H1 (cell line): ENCODE results near the gene TNF. TPM values are rescaled to one million over a fixed set of nuclear protein-coding genes. Genes with fewer than 3 reads are reported as not detected.
A peak's percentile ranks its signal among the peaks of the same experiment; 100 is the strongest.

Source experiments
- CTCF ChIA-PET: fragments of 300-600 bp; sonication (Branson Sonifier 250); formaldehyde crosslinking; loops from one replicate; lab custom pipeline; 2021; ENCODE audit not compliant: partially characterized antibody; lab: Charles Lee
- POLR2A ChIA-PET: fragments of 300-600 bp; sonication (Branson Sonifier 250); formaldehyde crosslinking; loops from one replicate; lab custom pipeline; 2021; ENCODE audit warnings: inconsistent platforms; ENCODE audit not compliant: partially characterized antibody; lab: Charles Lee
- DNase-seq, 2 experiments: peaks; one replicate each; pipeline versions ENCODE4 v3.0.0 to v3.0.0-alpha.2; 2010 to 2022; ENCODE audit warnings: low spot score in 2 of 2, low read depth in 1 of 2, mixed read lengths in 1 of 2
- FAIRE-seq: peaks from 2 replicates; lab custom pipeline; 2011; peaks lifted over from hg19 to GRCh38; lab: Jason Lieb, UNC
- H2AFZ ChIP-seq: 2 replicates; pipeline ENCODE4 v1.8.1; 2012; ENCODE audit warnings: low read length, inconsistent platforms
- H2AK5ac ChIP-seq: 2 replicates; pipeline ENCODE4 v1.6.1; 2013; ENCODE audit warnings: low read depth, low read length
- H2BK120ac ChIP-seq: replicated peaks from 2 replicates; pipeline ENCODE3; 2013; ENCODE audit warnings: low read depth, low read length, inconsistent platforms
- H2BK12ac ChIP-seq: 2 replicates; pipeline ENCODE4 v1.6.1; 2013; ENCODE audit warnings: low read depth, low read length
- H2BK15ac ChIP-seq: 2 replicates; pipeline ENCODE4 v1.6.1; 2013; ENCODE audit warnings: low read length
- H2BK20ac ChIP-seq: 2 replicates; pipeline ENCODE4 v1.6.1; 2013; ENCODE audit warnings: low read length
- H2BK5ac ChIP-seq: 2 replicates; pipeline ENCODE4 v1.6.1; 2013; ENCODE audit warnings: low read depth, low read length
- H3K14ac ChIP-seq: 2 replicates; pipeline ENCODE4 v1.6.1; 2013; ENCODE audit warnings: inconsistent platforms; ENCODE audit not compliant: insufficient read length
- H3K18ac ChIP-seq: 2 replicates; pipeline ENCODE4 v1.6.1; 2013; ENCODE audit warnings: low read length; ENCODE audit errors: extremely low read depth
- H3K23ac ChIP-seq: 2 replicates; pipeline ENCODE4 v1.6.1; 2013; ENCODE audit warnings: inconsistent platforms; ENCODE audit not compliant: insufficient read length
- H3K23me2 ChIP-seq: 2 replicates; pipeline ENCODE4 v1.6.1; 2013; ENCODE audit warnings: low read depth, low read length
- H3K27ac ChIP-seq: 2 replicates; pipeline ENCODE4 v1.6.1; 2011; ENCODE audit warnings: low read depth, low read length, inconsistent platforms
- H3K27me3 ChIP-seq, 4 experiments: replicated peaks in 1 of 4; 1 replicate in 1 of 4; 2 replicates in 3 of 4; pipeline versions ENCODE4 v1.6.1 to v1.8.1; 2011 to 2013; ENCODE audit warnings: low read length in 3 of 4, mild to moderate bottlenecking in 3 of 4, inconsistent platforms in 2 of 4, mixed read lengths in 2 of 4, moderate library complexity in 1 of 4; ENCODE audit not compliant: control insufficient read depth in 3 of 4, insufficient read depth in 3 of 4; ENCODE audit errors: extremely low read depth in 1 of 4
- H3K36me3 ChIP-seq, 4 experiments: 2 replicates each; pipeline versions ENCODE4 v1.6.1 to v1.8.1; 2011 to 2013; ENCODE audit warnings: mild to moderate bottlenecking in 4 of 4, low read length in 3 of 4, moderate library complexity in 2 of 4, control low read depth in 1 of 4, inconsistent platforms in 1 of 4; ENCODE audit not compliant: insufficient read depth in 4 of 4, control insufficient read depth in 2 of 4
- H3K4ac ChIP-seq: replicated peaks from 2 replicates; pipeline ENCODE3; 2013; ENCODE audit warnings: low read length, low read depth, mixed read lengths, inconsistent platforms; ENCODE audit not compliant: insufficient read length
- H3K4me1 ChIP-seq, 4 experiments: replicated peaks in 1 of 4; 1 replicate in 1 of 4; 2 replicates in 3 of 4; pipeline versions ENCODE4 v1.6.1 to v1.8.1; 2011 to 2013; ENCODE audit warnings: low read length in 3 of 4, inconsistent platforms in 2 of 4, mixed read lengths in 1 of 4; ENCODE audit not compliant: insufficient read depth in 4 of 4, control insufficient read depth in 3 of 4
- H3K4me2 ChIP-seq, 2 experiments: 2 replicates each; pipeline versions ENCODE4 v1.6.1 to v1.8.1; 2011 to 2013; ENCODE audit warnings: low read depth in 2 of 2, low read length in 2 of 2, control low read depth in 1 of 2, inconsistent platforms in 1 of 2, mild to moderate bottlenecking in 1 of 2; ENCODE audit not compliant: insufficient read depth in 1 of 2
- H3K4me3 ChIP-seq, 4 experiments: fragments of 200-600, 300-600 bp in 1 of 4; sonication (generic), shearing (Covaris generic), sonication (Bioruptor Twin) in 1 of 4; 2 replicates each; pipeline versions ENCODE4 v1.5.1 to v1.8.1; 2011 to 2016; ENCODE audit warnings: low read length in 4 of 4, low read depth in 3 of 4, control low read depth in 2 of 4, inconsistent platforms in 2 of 4, mild to moderate bottlenecking in 2 of 4, mixed read lengths in 1 of 4, moderate library complexity in 1 of 4; ENCODE audit not compliant: insufficient read depth in 2 of 4; ENCODE audit errors: extremely low read depth in 1 of 4
- H3K56ac ChIP-seq: replicated peaks from 2 replicates; pipeline ENCODE3; 2013; ENCODE audit warnings: low read depth, mild to moderate bottlenecking, mixed read lengths, low read length, inconsistent platforms; ENCODE audit not compliant: insufficient read length
- H3K79me1 ChIP-seq: 2 replicates; pipeline ENCODE4 v1.6.1; 2013; ENCODE audit warnings: low read depth, low read length, control low read depth
- H3K79me2 ChIP-seq, 2 experiments: 2 replicates each; pipeline versions ENCODE4 v1.6.1 to v1.8.1; 2012 to 2013; ENCODE audit warnings: low read length in 2 of 2, mild to moderate bottlenecking in 2 of 2, inconsistent platforms in 1 of 2; ENCODE audit not compliant: insufficient read depth in 2 of 2, control insufficient read depth in 1 of 2
- H3K9ac ChIP-seq, 4 experiments: replicated peaks in 1 of 4; 1 replicate in 1 of 4; 2 replicates in 3 of 4; pipeline versions ENCODE4 v1.6.1 to v1.8.1; 2011 to 2013; ENCODE audit warnings: low read depth in 3 of 4, low read length in 3 of 4, control low read depth in 2 of 4, mild to moderate bottlenecking in 2 of 4, moderate library complexity in 2 of 4, inconsistent platforms in 1 of 4; ENCODE audit errors: extremely low read depth in 1 of 4
- H3K9me3 ChIP-seq, 2 experiments: 2 replicates each; pipeline versions ENCODE4 v1.6.1 to v1.8.1; 2012 to 2013; ENCODE audit warnings: mild to moderate bottlenecking in 2 of 2, moderate library complexity in 2 of 2, control low read depth in 1 of 2, inconsistent platforms in 1 of 2, low read depth in 1 of 2, low read length in 1 of 2, mixed read lengths in 1 of 2; ENCODE audit not compliant: insufficient read depth in 2 of 2
- H4K20me1 ChIP-seq, 2 experiments: replicated peaks in 1 of 2; 2 replicates each; pipeline versions ENCODE3 to v1.8.1; 2011 to 2013; ENCODE audit warnings: inconsistent platforms in 2 of 2, low read length in 2 of 2, mild to moderate bottlenecking in 1 of 2; ENCODE audit not compliant: insufficient read depth in 2 of 2, control insufficient read depth in 1 of 2
- H4K5ac ChIP-seq: 2 replicates; pipeline ENCODE4 v1.6.1; 2013; ENCODE audit warnings: low read length, low read depth, mixed read lengths, inconsistent platforms; ENCODE audit not compliant: insufficient read length
- H4K8ac ChIP-seq: 2 replicates; pipeline ENCODE4 v1.8.0; 2013; ENCODE audit warnings: mild to moderate bottlenecking, moderate library complexity, low read length, inconsistent platforms; ENCODE audit not compliant: insufficient read depth; ENCODE audit errors: extremely low read depth
- H4K91ac ChIP-seq: replicated peaks from 2 replicates; pipeline ENCODE3; 2013; ENCODE audit warnings: low read length, mixed read lengths, inconsistent platforms; ENCODE audit not compliant: insufficient read length
- BRCA1 ChIP-seq: IDR thresholded peaks from 2 replicates; pipeline ENCODE4 v1.6.1; 2012; ENCODE audit warnings: low read depth, low read length, improper control_type of control experiment
- CEBPB ChIP-seq: IDR thresholded peaks from 2 replicates; pipeline ENCODE4 v1.6.1; 2012; ENCODE audit warnings: low read depth, low read length
- CREB1 ChIP-seq: IDR thresholded peaks from 2 replicates; pipeline ENCODE4 v1.6.1; 2012; ENCODE audit warnings: inconsistent platforms
- MAFK ChIP-seq: IDR thresholded peaks from 2 replicates; pipeline ENCODE4 v1.6.1; 2012; ENCODE audit warnings: low read depth, mild to moderate bottlenecking, improper control_type of control experiment, low read length
- POLR2A ChIP-seq, 2 experiments: IDR thresholded peaks; 1 replicate in 1 of 2; 2 replicates in 1 of 2; pipeline ENCODE4 v1.6.1; 2011; ENCODE audit warnings: low read depth in 2 of 2, low read length in 2 of 2, mild to moderate bottlenecking in 2 of 2; ENCODE audit errors: control extremely low read depth in 1 of 2
- POLR2AphosphoS5 ChIP-seq: IDR thresholded peaks from 2 replicates; pipeline ENCODE4 v1.6.1; 2011; ENCODE audit warnings: low read depth, low read length
- RXRA ChIP-seq: IDR thresholded peaks from 2 replicates; pipeline ENCODE4 v1.6.1; 2011; ENCODE audit warnings: low read depth, mild to moderate bottlenecking, low read length, moderate library complexity; ENCODE audit not compliant: insufficient read depth
- SIX5 ChIP-seq: IDR thresholded peaks from 2 replicates; pipeline ENCODE4 v1.6.1; 2011; ENCODE audit warnings: mild to moderate bottlenecking, low read depth, low read length
- YY1 ChIP-seq: IDR thresholded peaks from 2 replicates; pipeline ENCODE4 v1.6.1; 2011; ENCODE audit warnings: low read depth, mild to moderate bottlenecking, low read length
- WGBS, 2 experiments: shearing (Covaris generic) in 1 of 2; methylation state at CpG; one replicate each; pipeline versions ENCODE4 v1.1.6 to v1.1.7; 2013 to 2015; ENCODE audit warnings: low lambda C conversion rate in 2 of 2, mixed read lengths in 2 of 2, inconsistent platforms in 1 of 2, low coverage in 1 of 2, missing lambda C conversion rate in 1 of 2; ENCODE audit not compliant: insufficient replicate concordance in 2 of 2, insufficient coverage in 1 of 2, insufficient read length in 1 of 2; ENCODE audit errors: extremely low coverage in 1 of 2, missing lambda C conversion rate in 1 of 2; 5-methylcytosine and 5-hydroxymethylcytosine counted together
- polyA plus RNA-seq, 7 experiments: library from polyadenylated mRNA; depleted of rRNA in 3 of 7; stranded (reverse) in 5 of 7; unstranded in 2 of 7; fragments of >200 nt in 5 of 7; fragments of 200-250 nt in 2 of 7; gene quantifications; 1 replicate in 5 of 7; 2 replicates in 1 of 7; 4 replicates in 1 of 7; pipeline versions ENCODE4 v1.2.1 to v1.2.3, GENCODE V29; 2011 to 2013; ENCODE audit warnings: missing spikeins in 2 of 7, mixed read lengths in 2 of 7
- total RNA-seq: library from RNA; stranded (reverse); fragmentation: NEBNext Ultra II Directional; extraction: Animal tissue kit (Norgen Biotek cat#: 25700); gene quantifications from 2 replicates; pipeline ENCODE4 v1.2.1, GENCODE V29; 2021
- TF ChIP-seq, protein P1 (sequence below), 3 experiments: IDR thresholded peaks; 1 replicate in 2 of 3; 2 replicates in 1 of 3; pipeline versions ENCODE4 v1.5.1 to v1.6.1; 2011; ENCODE audit warnings: low read length in 3 of 3, mild to moderate bottlenecking in 3 of 3, inconsistent platforms in 2 of 3, low read depth in 1 of 3, moderate library complexity in 1 of 3; ENCODE audit not compliant: insufficient read depth in 1 of 3; ENCODE audit errors: control extremely low read depth in 1 of 3
- TF ChIP-seq, protein P2 (sequence below): IDR thresholded peaks from 2 replicates; pipeline ENCODE4 v1.6.1; 2012; ENCODE audit warnings: inconsistent platforms

The TNF gene
- total and polyA plus RNA-seq, 2 of the 8 experiments (the other 6 are each of a cell fraction or from before 2014, with no cell fraction given), result not detected

DNA sequence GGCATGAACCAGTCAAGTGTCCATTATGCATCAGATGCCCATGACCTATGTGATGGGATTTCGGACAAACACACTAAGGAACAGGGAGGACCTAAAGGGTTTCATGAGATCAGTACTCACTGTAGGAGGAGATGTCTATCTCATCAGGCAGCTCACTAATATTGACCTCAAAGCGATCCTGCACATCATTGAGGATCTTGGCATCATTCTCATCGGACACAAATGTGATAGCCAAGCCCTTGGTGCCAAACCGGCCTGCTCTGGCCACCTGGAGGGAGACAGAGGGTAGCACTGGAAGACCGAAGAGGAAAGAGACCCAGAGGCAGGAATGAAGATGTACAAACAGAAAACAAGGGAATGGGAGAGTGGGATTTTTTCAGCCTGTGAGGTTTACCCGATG, 44.7 kb upstream of the TNF start:
- Histone ChIP-seq H3K9me3 (no peaks in the 10 kb centered on the region), H3K18ac (no peak overlapping the region), H3K4me3 (no peak overlapping the region), H2BK20ac (no peak overlapping the region), H3K23ac (no peak overlapping the region), H2AFZ (no peak overlapping the region), H3K79me1 (peaks cover 10% of the 10 kb centered on the region; the same call in 1 of the 2 replicates), H3K56ac (no peak overlapping the region), H3K9ac (no peak overlapping the region), H3K4me1 (peaks cover 1 to 5% (median 4%) of the 10 kb centered on the region in 4 experiments; a peak in 4 of 7 replicates), H4K20me1 (peaks cover 26 to 40% of the 10 kb centered on the region in 2 experiments), H4K8ac (no peak overlapping the region), H3K4ac (no peak overlapping the region), H2BK5ac (no peak overlapping the region), H2BK12ac (no peak overlapping the region), H3K36me3 (peaks cover 49 to 65% (median 56%) of the 10 kb centered on the region in 4 experiments), H3K4me2 (no peak overlapping the region), H3K14ac (no peak overlapping the region), H2BK120ac (no peak overlapping the region), H3K27me3 (no peaks in the 10 kb centered on the region), H3K23me2 (no peaks in the 10 kb centered on the region), H4K91ac (no peak overlapping the region), H4K5ac (no peak overlapping the region), H2BK15ac (no peak overlapping the region), H2AK5ac (no peak overlapping the region), H3K79me2 (peaks cover 0 to 14% of the 10 kb centered on the region in 2 experiments; a peak in 2 of 4 replicates), H3K27ac (no peak overlapping the region)
- ChIA-PET CTCF (interaction anchor here (0.6 to 1.8 kb wide), 3 partner anchors 9 to 38 kb away, joined by 3 to 4 read pairs (median 3); no protein-coding TSS in a partner anchor), POLR2A (interaction anchor here (0.9 to 18.4 kb wide), 12 partner anchors 8 to 117 kb away, joined by 3 to 428 read pairs (median 5); partner anchors contain the start of genes ATP6V1G2, DDX39B and NFKBIL1)
- TF ChIP-seq MAFK (no peak), POLR2AphosphoS5 (peak; percentile 25), YY1 (no peak), CREB1 (no peak), BRCA1 (no peak), SIX5 (no peak), POLR2A (IDR thresholded peaks at IDR 0.05; ENCODE audit: control extremely low read depth in 1 of 2, low read depth in 2 of 2, low read length in 2 of 2) (peak; percentile 37 to 46; a peak in 1 of 3 replicates), CEBPB (no peak), RXRA (no peak)
- TF ChIP-seq, protein P1, sequence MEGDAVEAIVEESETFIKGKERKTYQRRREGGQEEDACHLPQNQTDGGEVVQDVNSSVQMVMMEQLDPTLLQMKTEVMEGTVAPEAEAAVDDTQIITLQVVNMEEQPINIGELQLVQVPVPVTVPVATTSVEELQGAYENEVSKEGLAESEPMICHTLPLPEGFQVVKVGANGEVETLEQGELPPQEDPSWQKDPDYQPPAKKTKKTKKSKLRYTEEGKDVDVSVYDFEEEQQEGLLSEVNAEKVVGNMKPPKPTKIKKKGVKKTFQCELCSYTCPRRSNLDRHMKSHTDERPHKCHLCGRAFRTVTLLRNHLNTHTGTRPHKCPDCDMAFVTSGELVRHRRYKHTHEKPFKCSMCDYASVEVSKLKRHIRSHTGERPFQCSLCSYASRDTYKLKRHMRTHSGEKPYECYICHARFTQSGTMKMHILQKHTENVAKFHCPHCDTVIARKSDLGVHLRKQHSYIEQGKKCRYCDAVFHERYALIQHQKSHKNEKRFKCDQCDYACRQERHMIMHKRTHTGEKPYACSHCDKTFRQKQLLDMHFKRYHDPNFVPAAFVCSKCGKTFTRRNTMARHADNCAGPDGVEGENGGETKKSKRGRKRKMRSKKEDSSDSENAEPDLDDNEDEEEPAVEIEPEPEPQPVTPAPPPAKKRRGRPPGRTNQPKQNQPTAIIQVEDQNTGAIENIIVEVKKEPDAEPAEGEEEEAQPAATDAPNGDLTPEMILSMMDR (IDR thresholded peaks at IDR 0.05; ENCODE audit: control extremely low read depth in 1 of 3, insufficient read depth in 1 of 3, low read depth in 1 of 3, low read length in 3 of 3), result peak in 1 of 3 experiments; percentile 3; a peak in 1 of 4 replicates
- TF ChIP-seq, protein P2, sequence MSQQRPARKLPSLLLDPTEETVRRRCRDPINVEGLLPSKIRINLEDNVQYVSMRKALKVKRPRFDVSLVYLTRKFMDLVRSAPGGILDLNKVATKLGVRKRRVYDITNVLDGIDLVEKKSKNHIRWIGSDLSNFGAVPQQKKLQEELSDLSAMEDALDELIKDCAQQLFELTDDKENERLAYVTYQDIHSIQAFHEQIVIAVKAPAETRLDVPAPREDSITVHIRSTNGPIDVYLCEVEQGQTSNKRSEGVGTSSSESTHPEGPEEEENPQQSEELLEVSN, result no peak
- WGBS, 2 experiments, result 93% methylated on average over 5 of the region's 6 CpGs; no CpG with 5 or more reads in 1 of the 2 experiments
- FAIRE-seq (no peak), DNase-seq (no peak)
